ENCODE data around the gene ABHD14A. TPM values are rescaled to one million over a fixed set of nuclear protein-coding genes. Genes with fewer than 3 reads are reported as not detected.

ABHD14A gene
- total RNA-seq, 1 donor from 2014 or later: 17.9 TPM

DNA sequence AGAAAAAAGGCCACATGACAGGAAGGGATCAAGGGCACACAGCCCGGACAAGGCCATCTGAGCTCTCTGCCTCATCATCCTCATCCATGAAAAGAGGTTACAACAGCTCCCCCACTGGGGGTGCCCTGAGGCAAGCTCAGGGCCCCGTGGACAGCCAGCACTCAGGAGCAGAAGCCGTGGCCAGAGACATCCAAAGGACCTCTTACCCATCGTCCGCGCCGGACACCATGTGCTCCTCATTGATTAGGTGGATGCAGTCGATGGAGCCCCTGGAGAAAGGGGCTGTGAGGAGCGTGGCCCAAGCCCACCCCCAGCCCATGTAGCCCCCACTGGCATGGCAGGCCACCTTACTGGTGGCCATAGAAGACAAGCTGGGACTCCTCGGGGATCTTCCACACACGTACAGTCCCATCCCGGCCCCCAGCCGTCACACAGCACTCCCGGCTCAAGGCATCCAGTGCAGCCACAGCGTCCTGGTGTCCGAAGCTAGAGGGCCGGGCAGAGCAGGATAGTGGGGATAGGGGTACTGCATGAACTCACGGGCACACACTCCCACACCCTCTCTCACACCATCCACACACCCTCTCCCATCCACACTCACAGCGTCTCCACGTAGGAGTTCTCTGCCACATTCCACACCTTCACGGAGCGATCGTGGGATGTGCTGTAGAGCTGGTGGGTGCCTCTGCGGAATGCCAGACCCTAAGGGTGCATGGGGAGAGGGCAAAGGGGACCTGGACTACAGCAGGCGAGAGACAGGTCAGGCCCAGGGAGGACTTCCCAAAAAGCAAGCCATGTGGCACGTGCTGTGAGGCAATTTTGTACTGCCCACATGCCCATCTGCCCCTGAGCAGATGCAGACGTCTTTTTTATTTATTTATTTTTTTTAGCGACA is 39.6 kb upstream of the ABHD14A start:
- peak; percentile 57 for DNase-seq
- H3K36me3 ChIP-seq: peaks cover 66% of the 10 kb centered on the region

GRCh38 chr3:51935886-51936755 is 38.7 kb upstream of the ABHD14A start:
- H3K36me3 ChIP-seq: peaks cover 66% of the 10 kb centered on the region
- intact Hi-C loops (cut with DNase I): no loop called here
- H3K4me1 ChIP-seq: peaks cover 13% of the 10 kb centered on the region
- H3K27me3 ChIP-seq: no peaks in the 10 kb centered on the region
- DNase-seq (peak; percentile 48), ATAC-seq (no peak)
- H3K27ac ChIP-seq: no peak overlapping the region
- no peaks in the 10 kb centered on the region for H3K9me3 ChIP-seq
- H3K4me3 ChIP-seq: no peak overlapping the region
- TF ChIP-seq CTCF (IDR thresholded peaks at IDR 0.05): no peak

More for the DNA sequence above, 39.6 kb upstream of the ABHD14A start:
- H3K27ac ChIP-seq: no peak overlapping the region
- no peak for ATAC-seq
- H3K4me1 ChIP-seq: peaks cover 5% of the 10 kb centered on the region
- no peaks in the 10 kb centered on the region for H3K27me3 ChIP-seq
- intact Hi-C loops (cut with DNase I): no loop called here
- no peaks in the 10 kb centered on the region for H3K9me3 ChIP-seq
- no peak for TF ChIP-seq CTCF (IDR thresholded peaks at IDR 0.05)
- H3K4me3 ChIP-seq: no peak overlapping the region

- no peak overlapping the region for H3K4me3 ChIP-seq
- no peak for ATAC-seq
- intact Hi-C loops (cut with DNase I): no loop called here
- DNase-seq: peak; percentile 60
- H3K36me3 ChIP-seq: peaks cover 66% of the 10 kb centered on the region
- TF ChIP-seq CTCF (IDR thresholded peaks at IDR 0.05): no peak
- no peak overlapping the region for H3K27ac ChIP-seq
- H3K27me3 ChIP-seq: no peaks in the 10 kb centered on the region
- no peaks in the 10 kb centered on the region for H3K9me3 ChIP-seq
- H3K4me1 ChIP-seq: peaks cover 16% of the 10 kb centered on the region
Observed at GRCh38 chr3:51937014-51937413, 37.9 kb upstream of the ABHD14A start.

- Histone ChIP-seq H3K27me3 (no peaks in the 10 kb centered on the region), H3K27ac (no peak overlapping the region), H3K4me3 (no peak overlapping the region), H3K4me1 (peaks cover 22% of the 10 kb centered on the region), H3K36me3 (peaks cover 62% of the 10 kb centered on the region), H3K9me3 (no peaks in the 10 kb centered on the region)
- ATAC-seq (no peak), DNase-seq (peak; percentile 48)
- no peak for TF ChIP-seq CTCF (IDR thresholded peaks at IDR 0.05)
- intact Hi-C loops (cut with DNase I): no loop called here
Observed at GRCh38 chr3:51937611-51938450, 37.0 kb upstream of the ABHD14A start.

DNA sequence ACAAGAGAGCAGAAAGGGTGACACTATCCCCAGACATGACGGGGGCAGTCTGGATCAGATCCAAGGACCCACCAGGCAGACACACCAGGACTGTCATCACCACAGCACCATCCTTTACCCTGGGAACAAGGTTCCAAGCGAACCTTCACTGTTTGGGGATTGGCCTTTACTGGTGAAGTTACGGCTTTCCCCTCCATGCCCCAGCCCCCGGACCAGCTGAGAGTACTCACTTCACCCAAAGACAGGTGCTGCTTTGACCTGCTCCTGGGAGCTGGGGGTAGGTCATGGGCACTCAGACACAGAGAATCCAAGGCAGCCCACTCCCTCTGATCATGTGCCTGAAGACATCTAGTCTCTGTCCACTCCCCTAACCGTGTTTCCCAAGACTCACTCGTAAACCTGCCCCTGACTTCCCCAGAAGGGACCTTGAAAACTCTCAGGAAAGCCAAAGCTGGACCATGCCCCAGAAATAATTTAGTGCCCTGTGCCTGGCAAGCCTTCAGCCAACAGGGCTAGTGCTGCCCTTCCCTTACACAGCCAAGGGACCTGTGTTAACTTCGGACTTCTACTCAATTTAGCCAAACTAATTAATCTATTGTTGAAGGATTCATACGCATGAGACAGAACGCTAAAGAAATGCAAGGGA is 36.0 kb upstream of the ABHD14A start:
- peaks cover 51% of the 10 kb centered on the region for H3K36me3 ChIP-seq
- peak; percentile 46 for DNase-seq
- intact Hi-C loops (cut with DNase I): no loop called here

More for the DNA sequence above, 36.0 kb upstream of the ABHD14A start:
- no peaks in the 10 kb centered on the region for H3K27me3 ChIP-seq
- TF ChIP-seq CTCF (IDR thresholded peaks at IDR 0.05): no peak
- no peaks in the 10 kb centered on the region for H3K9me3 ChIP-seq
- no peak overlapping the region for H3K4me3 ChIP-seq
- peaks cover 29% of the 10 kb centered on the region for H3K4me1 ChIP-seq
- H3K27ac ChIP-seq: no peak overlapping the region
- ATAC-seq: no peak
